ENCODE results near the gene JPT1.
"Not testable (repeated sequence)": the region's sequence is repeated elsewhere in the genome, so short reads cannot be mapped to it uniquely, and the experiment has no call there.

Gene JPT1

GRCh38 chr17:75155191-75155601 is 884 bp upstream of the JPT1 start:
- DNase-seq: no peak

DNA sequence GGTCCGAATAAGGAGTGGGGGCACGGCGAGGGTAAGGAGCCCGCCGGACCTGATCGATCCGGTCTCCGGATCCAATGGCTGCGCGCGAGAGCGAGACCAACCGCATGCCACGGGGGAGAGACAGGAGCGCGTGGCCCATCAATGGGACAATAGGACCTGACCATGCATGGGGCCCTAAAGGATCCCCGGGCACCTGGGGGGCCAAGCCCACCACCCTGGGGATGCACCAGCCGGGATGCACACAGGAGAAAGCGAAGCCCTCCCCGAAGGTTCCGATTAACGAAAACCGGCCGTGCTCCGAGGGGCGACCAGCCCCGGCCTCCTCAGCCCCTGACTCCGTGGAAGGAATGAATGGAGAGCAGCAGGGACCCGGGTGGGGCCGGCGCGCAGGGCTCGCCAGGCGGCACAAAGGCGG is 525 bp downstream of the JPT1 start:
- DNase-seq: no peak

DNA sequence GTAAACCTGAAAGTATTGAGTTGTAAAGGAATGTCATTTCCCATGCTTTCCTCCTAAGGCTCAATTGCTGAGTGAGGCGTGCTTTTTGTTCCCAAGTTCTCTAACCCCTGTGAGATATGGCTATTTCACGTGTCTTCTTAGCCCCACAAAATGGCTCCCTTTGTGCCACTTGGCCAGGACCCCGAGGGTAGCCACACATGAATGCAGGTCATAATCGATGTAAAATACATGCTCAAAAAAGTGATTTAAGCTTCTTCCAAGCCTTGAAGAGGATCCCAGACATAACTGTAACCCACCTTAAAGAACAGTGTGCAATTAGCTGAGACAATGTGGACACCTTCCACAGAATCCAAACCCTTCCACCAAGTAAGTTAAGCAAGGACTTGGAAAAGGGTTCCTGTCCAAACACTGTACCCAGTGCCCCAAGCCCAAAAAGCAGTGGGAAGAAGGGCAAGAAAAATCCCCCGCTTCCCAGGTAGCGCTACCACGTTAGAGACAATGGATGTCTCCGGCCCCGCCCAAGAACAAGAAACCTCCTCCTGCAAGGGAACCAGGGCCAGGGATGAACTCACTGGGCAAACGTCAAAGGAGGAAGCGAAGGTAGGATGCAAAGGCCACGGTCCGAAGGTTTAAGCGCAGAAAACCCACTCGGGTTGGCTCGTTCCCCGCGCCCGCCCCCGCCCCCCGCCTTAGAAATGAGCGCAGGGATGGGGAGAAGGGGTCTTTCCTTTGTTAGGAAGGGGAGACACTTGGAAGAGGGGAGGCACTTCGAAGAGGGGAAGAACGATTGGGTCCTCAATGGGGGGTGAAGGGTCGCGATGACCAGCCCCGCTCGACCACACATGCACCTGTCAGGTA is 1.2 kb downstream of the JPT1 start:
- peak; percentile 26 for DNase-seq

- no peak for DNase-seq
These were observed 1.8 kb downstream of the JPT1 start for GRCh38 chr17:75152523-75152921.

- no peak for DNase-seq
These were observed 2.4 kb downstream of the JPT1 start for GRCh38 chr17:75151930-75152329.

GRCh38 chr17:75147878-75148546 is 6.3 kb downstream of the JPT1 start:
- no peak for DNase-seq

- no peak for DNase-seq
These were observed 7.7 kb downstream of the JPT1 start for GRCh38 chr17:75146592-75146991.

- DNase-seq: no peak
These were observed 9.3 kb downstream of the JPT1 start for GRCh38 chr17:75144816-75145512.

DNA sequence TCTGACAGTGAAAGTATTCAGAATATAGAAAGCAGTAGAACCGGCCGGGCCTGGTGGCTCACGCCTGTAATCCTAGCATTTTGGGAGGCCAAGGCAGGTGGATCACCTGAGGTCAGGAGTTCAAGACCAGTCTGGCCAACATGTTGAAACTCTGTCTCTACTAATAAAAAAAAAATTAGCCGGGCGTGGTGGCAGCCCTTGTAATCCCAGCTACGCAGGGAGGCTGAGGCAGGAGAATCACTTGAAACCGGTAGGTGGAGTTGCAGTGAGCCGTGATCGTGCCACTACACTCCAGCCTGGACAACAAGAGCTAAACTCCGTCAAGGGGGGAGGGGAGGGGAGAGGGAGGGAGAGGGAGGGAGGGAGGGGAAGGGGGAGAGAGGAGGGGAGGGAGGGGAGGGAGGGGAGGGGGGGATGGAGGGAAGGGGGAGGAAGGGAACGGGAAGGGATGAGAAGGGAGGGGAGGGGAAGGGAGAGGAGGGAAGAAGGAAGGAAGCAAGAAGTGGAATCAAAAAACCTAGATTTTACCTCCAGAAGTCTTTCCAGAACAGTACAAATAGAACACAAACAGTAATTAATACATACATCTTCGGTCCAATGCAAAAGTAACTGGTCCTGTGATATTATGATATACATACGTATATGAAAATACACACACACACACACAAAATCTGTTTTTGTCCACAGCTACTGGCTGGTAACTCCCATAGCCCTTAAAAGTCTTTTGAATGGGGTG is 11.9 kb downstream of the JPT1 start:
- no peak for DNase-seq

DNA sequence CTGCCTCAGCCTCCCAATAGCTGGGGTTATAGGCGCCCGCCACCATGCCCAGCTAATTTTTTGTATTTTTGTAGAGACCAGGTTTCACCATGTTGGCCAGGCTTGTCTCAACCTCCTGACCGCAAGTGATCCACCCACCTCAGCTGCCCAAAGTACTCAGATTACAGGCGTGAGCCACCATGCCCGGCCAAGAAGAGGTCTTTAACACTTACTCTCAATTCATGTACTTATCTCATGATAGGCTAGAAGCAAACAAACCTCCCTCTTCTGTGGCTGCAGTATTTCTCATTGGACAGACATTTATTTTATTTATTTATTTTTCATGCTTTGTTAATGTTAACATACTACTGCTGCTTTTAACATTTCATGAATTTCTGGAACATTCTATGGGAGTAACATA is 15.8 kb downstream of the JPT1 start:
- DNase-seq: no peak

DNA sequence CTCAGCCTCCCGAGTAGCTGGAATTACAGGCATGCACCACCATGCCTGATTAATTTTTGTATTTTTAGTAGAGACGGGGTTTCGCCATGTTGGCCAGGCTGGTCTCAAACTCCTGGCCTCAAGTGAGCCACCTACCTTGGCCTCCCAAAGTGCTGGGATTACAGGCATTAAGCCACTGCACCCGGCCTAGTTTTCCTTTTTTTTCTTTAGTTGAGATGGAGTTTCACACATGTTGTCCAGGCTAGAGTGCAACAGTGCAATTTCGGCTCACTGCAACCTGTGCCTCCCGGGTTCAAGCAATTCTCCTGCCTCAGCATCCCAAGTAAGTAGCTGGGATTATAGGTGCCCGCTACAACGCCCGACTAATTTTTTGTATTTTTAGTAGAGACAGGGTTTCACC is 16.6 kb downstream of the JPT1 start:
- DNase-seq: not testable (repeated sequence)

DNA sequence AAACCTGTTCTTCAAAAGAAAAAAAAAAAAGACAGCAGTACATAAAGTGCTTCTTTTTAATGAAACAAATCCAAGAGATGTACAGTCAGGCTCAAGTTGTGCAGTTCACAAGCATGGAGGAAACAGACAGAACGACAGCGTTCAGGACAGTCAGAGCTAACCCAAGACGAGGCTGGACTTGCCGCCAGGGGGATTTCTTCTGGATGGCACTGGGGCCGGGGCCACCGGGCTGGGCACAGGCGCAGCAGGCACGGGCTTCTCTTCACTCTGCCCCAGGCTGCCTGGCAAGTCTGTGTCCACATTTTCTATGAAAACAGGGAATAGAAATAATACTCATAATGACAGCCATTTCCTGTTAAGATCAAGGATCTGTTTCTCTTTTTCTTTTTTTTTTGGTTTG is 18.4 kb downstream of the JPT1 start:
- no peak for DNase-seq

DNA sequence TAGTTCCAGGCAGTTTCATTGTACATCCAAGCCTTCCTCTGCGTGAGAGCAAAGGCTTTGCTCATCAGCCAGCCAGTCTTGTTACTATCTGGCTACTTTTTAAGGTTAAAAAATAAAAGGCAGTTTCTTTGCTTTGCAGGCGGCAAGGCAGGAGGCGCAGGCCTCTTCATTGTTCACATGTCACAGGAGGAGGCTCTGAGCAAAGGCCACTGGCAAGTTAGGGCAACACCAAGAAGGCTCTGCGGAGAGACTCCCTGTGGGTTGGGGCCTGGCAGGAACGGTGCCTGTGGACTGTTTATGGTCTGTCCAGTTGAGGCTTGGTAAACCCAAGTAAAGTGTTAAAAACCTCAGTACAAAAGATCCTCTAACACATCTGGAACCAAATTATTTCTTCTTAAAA is 18.9 kb downstream of the JPT1 start:
- DNase-seq: no peak

- not testable (repeated sequence) for DNase-seq
These were observed 20.5 kb downstream of the JPT1 start for GRCh38 chr17:75133607-75134347.

DNA sequence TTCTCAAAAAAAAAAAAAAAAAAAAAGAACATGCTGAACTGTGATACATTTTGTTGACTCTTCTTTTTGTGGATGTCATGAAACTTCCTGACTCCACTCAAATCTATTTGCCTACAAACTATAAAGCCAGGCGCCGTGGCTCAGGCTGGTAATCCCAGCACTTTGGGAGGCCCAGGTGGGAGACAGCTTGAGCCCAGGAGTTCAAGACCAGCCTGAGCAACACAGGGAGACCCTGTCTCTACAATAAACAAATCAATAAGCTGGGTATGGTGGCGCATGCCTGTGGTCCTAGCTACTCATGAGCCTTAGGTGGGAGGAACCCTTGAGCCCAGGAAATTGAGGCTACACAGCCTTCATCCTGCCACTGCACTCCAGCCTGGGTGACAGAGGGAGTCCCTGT is 21.3 kb downstream of the JPT1 start:
- DNase-seq: no peak

- not testable (repeated sequence) for DNase-seq
These were observed 22.0 kb downstream of the JPT1 start for GRCh38 chr17:75132018-75133000.

DNA sequence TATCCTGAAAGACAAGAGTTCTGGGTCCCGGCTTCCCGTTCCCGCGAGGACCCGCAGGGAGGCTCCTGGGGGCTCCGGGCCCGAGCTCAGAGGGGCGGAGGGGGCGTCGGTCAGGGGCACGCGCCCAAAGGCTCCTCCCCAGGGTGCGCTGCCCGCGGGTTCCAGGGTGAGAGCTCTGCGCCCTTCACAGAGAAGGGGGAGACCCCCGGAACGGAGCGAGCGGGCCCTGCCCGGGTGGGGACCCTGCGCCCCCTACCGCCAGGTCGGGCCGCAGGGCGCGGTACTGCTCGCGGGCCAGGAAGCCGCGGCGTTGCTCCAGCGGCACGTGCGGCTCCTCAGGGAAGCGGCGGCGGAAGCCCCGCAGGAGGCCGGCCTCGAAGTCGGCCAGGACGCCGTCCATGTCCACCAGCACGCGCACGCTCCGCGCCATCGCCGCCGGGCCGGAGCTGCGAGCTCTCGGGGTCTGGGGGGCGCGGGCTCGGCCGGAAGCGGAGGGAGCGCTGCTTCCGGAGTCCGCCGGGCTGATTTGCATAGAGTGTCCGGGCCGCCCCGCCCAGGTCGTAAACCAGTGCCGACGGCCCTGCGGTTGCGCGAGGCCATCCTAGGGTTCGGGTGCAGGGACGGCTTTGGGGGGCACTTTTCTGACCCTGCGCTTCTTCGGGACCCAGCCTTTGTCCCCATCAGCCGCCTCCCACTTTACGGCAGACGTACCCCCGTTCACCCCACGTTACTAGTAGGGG is 22.9 kb downstream of the JPT1 start, which contains the start of gene NT5C:
NT5C (minus strand) TSS at position 465 of the 740 bp plus-strand sequence; CDS start at position 430, 35 bp downstream.
- peak; percentile 71 for DNase-seq

DNA sequence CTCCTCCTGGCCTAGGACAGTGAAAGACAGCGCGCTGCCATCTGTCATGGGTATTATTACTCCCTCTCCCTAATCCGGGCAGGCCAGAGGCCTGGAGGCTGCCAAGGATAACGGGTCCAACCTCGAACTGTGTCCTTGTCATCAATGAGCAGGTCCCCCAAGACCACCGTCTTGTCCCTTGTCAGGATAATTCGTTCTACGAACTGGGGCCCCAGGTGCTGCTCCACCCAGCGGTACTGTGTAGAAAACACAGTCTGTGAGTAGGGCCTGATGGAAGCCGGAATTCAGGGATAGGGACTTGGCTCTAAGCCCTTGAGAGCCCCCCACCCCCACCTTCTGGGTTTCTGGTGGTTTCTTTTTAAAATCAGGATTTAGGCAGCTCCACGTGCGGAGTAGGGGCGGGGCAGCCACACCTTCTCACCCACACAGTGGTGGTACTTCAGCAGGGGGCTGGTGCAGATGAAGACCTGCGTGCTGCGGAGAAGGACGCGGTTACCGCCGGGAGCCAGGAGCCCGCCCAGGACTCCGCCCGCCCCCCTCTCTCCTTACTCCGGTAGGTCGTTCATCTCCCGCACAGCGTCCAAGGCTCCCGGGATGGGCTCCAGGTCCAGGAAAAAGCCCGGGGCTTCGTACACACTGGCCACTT is 23.6 kb downstream of the JPT1 start:
- DNase-seq: peak; percentile 56

- DNase-seq: no peak
These were observed 24.2 kb downstream of the JPT1 start for GRCh38 chr17:75130059-75130631.

Data from activated naive CD4-positive, alpha-beta T cell treated with Interleukin-2 at 50 U/mL for 16 hours (primary cell).